ENCODE measurements around the gene STK24.

The STK24 gene

GRCh38 chr13:98401934-98402333 is 175.0 kb downstream of the STK24 start:
- no peak for DNase-seq

GRCh38 chr13:98399756-98400155 is 177.2 kb downstream of the STK24 start:
- DNase-seq, result no peak

- no peak for DNase-seq
Observed at GRCh38 chr13:98398581-98398980, 178.3 kb downstream of the STK24 start.

GRCh38 chr13:98397861-98398260 is 179.0 kb downstream of the STK24 start:
- no peak for DNase-seq

GRCh38 chr13:98397221-98397620 is 179.7 kb downstream of the STK24 start:
- DNase-seq, result no peak

GRCh38 chr13:98396071-98396710 is 180.7 kb downstream of the STK24 start:
- DNase-seq, result no peak

Measured in stimulated activated naive CD4-positive, alpha-beta T cell (primary cell).